ENCODE results near the gene COMMD10.

Gene COMMD10

DNA sequence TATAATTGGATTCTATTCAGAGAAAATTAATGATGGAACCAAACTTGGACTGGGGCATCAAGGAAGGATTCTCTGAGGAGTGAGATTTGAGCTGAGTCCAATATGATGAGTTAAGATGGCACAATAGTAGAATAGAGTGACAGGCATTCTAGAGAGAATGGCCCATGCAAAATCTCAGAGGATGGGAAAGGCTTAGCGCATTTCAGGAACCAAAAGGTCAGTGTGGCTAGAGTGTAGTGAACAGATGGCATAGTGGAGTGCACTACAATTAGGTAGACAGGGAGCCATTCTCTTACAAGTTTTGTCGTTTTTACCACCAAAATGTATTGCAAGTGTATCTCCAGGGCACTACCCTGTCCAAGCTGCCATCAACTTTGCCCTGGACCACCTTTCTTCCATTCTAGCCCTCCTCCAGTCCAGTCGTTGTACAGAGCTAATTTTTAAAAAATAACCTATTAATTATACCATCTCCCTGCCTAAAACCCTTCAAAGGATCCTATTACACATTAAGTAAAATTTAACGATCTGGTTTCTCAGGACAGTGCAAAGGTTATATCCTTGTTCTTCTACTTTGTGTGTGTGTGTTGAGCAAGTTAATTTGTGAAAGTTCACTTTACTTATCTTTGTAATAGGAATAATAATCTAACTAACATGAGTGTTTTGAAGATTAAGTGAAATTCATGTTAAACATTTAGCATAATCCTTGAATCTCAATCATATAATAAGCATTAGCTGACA is 211.7 kb downstream of the COMMD10 start:
- no peak for DNase-seq

DNA sequence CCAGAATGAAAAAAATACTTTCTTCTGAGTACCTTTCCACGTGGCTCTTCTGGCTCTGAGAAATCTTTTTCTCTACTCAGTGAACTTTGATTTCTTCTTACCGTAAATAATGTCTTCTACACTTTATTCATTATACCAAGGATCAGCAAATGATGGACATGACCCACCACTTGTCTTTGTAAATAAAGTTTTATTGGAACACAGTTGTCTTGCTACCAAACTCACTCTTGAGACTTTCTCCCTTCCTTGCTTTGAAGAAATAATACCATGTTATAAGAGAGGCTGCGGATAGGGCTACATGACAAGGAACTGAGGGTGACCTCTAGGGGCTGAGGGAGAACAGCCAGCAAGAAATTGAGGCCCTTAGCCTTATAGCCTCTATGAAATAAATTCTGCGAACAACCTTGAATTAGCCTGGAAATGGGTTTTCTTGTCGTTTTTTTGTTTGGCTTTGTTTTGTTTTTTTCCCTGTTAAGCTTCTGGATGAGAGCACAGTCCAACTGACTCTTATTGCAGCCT is 212.5 kb downstream of the COMMD10 start:
- no peak for DNase-seq

- no peak for DNase-seq
Measured at GRCh38 chr5:116299746-116300640, 215.2 kb downstream of the COMMD10 start.

GRCh38 chr5:116301110-116301509 is 216.3 kb downstream of the COMMD10 start:
- DNase-seq = no peak

DNA sequence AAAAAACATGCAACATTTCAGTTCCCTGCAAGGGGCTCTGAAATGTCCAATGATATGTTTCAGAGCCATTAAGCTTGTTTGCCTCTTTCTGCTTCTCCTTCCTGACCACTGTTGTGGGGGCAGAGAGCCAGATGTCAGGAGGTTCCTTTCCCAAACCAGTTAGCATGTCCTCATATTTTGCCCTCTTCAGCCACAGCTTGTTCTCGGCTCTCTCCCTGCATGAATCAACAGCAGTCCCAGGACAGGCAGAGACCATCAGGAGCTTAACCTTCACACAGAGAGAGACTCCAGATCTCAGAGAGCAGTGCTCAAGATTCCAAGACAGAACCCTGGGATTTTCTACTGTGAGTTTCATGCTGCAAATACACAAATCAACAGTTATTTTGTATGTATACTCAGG is 218.5 kb downstream of the COMMD10 start:
- DNase-seq = no peak

- DNase-seq = no peak
Measured at GRCh38 chr5:116303810-116304209, 219.0 kb downstream of the COMMD10 start.

- no peak for DNase-seq
Measured at GRCh38 chr5:116305899-116306298, 221.1 kb downstream of the COMMD10 start.

DNA sequence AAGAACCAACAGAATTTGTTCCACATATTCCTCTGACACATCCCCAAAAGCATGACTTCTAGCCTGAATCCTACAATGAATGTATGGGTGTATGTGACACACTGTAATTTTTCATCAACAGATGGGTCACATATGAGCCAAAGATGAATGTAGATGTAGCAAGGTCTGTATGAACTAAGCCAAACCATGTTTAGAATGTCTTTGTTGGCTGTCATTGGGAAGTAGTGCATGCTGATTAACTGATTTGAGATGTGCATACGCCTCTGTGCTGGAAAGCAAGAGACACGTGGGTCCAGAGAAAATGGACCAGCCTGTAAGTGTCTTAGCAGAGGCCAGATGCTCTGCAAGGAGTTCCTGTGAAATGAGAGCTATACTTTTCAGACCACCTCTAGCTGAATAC is 222.0 kb downstream of the COMMD10 start:
- no peak for DNase-seq

DNA sequence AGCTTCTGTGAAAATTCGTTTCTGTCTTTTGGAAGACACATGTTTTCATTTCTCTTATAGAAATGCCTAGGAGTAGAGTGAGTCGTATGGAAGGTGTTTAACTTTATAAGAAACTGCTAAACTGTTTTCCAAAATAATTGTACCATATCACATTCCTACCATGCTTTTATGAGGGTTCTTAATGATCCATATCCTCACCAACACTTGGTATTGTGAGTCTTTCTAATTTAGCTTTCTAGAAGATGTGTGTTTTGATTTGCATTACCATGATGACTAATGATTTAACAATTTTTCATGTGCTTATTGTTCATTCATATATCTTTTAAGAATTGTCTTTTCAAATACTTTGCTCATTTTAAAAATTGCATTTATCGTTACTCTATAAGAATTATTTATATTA is 223.6 kb downstream of the COMMD10 start:
- DNase-seq = no peak

DNA sequence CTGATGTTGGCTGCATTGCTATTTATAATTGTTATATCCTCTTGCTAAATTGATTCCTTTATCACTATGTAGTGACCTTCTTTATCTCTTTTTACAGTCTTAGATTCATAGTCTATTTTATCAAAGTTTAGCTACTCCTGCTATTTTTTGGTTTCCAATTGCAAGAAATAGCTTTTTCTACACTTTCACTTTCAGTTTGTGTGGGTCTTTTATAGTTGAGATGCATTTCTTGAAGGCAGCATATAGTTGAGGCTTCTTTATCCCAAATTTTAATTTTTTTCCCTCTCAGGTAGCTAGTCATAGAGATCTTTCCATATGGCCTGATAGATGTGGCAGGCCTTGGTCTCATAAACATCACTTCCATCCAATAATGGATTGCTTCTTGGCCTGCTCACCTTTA is 228.5 kb downstream of the COMMD10 start:
- no peak for DNase-seq

- no peak for DNase-seq
Measured at GRCh38 chr5:116315531-116315930, 230.7 kb downstream of the COMMD10 start.

- DNase-seq = no peak
Measured at GRCh38 chr5:116318091-116318854, 233.4 kb downstream of the COMMD10 start.

- DNase-seq = no peak
Measured at GRCh38 chr5:116320486-116320885, 235.7 kb downstream of the COMMD10 start.

GRCh38 chr5:116329503-116329902 is 244.7 kb downstream of the COMMD10 start:
- DNase-seq = no peak

GRCh38 chr5:116340799-116341198 is 256.0 kb downstream of the COMMD10 start:
- no peak for DNase-seq
